ENCODE measurements around the gene AGRP. TPM values are rescaled to one million over a fixed set of nuclear protein-coding genes. Genes with fewer than 3 reads are reported as not detected.

AGRP gene
- total RNA-seq, 1 donor from 2014 or later: not detected

DNA sequence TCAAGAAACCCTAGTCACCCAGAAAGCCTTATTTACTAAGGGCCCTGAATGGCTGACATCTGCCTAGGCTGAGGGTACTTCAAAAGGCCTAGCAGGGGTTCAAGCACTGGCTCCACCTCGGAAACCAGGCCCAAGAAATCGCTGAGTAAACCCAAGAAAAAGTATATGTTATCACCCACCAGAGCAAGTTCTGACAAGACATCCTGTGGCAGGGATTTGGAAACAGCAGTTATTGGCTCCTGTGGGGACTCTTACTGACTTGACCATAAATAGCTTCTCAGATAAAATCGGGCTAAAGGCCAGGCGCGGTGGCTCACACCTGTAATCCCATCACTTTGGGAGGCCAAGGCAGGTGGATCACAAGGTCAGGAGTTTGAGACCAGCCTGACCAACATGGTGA, 14.6 kb downstream of the AGRP start:
- H3K36me3 ChIP-seq (ENCODE audit: control insufficient read depth, insufficient read depth, low read length): no peaks in the 10 kb centered on the region
- no peak for DNase-seq (ENCODE audit: low read depth)
- TF ChIP-seq, protein P1, sequence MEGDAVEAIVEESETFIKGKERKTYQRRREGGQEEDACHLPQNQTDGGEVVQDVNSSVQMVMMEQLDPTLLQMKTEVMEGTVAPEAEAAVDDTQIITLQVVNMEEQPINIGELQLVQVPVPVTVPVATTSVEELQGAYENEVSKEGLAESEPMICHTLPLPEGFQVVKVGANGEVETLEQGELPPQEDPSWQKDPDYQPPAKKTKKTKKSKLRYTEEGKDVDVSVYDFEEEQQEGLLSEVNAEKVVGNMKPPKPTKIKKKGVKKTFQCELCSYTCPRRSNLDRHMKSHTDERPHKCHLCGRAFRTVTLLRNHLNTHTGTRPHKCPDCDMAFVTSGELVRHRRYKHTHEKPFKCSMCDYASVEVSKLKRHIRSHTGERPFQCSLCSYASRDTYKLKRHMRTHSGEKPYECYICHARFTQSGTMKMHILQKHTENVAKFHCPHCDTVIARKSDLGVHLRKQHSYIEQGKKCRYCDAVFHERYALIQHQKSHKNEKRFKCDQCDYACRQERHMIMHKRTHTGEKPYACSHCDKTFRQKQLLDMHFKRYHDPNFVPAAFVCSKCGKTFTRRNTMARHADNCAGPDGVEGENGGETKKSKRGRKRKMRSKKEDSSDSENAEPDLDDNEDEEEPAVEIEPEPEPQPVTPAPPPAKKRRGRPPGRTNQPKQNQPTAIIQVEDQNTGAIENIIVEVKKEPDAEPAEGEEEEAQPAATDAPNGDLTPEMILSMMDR (IDR thresholded peaks at IDR 0.05; ENCODE audit: insufficient read depth, low read length, poor library complexity, severe bottlenecking): no peak
- no peak overlapping the region for H3K4me3 ChIP-seq (ENCODE audit: low read depth, low read length)
- no peaks in the 10 kb centered on the region for H3K27me3 ChIP-seq (ENCODE audit: control insufficient read depth, insufficient read depth, low read length)

GRCh38 chr16:67466581-67466980, 16.8 kb downstream of the AGRP start:
- H3K4me3 ChIP-seq (ENCODE audit: low read depth, low read length): no peak overlapping the region
- TF ChIP-seq, protein P1 (IDR thresholded peaks at IDR 0.05; ENCODE audit: insufficient read depth, low read length, poor library complexity, severe bottlenecking): no peak
- H3K27me3 ChIP-seq (ENCODE audit: control insufficient read depth, insufficient read depth, low read length): no peaks in the 10 kb centered on the region
- no peaks in the 10 kb centered on the region for H3K36me3 ChIP-seq (ENCODE audit: control insufficient read depth, insufficient read depth, low read length)
- DNase-seq (ENCODE audit: low read depth): no peak

DNA sequence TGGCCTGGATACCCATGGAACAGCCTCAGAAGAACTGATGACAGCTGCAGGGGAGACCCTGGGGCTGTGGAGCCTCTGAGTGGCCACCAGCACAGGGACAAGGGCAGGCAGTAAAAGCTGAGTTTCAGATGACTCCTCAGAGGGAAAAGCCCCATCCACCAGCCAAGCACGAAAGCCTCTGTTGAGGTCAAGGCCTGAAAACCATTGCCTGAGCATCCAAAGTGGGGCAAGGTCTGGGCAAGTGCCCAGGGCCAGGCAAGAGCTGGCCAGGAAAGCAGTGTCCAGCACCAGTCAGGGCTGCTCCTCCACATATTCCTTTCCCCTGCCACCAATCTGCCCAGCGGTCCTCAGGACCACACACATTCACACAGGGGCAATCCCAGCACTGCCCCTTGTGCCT, 18.8 kb downstream of the AGRP start:
- Histone ChIP-seq H3K4me3 (ENCODE audit: low read depth, low read length) (no peak overlapping the region), H3K36me3 (ENCODE audit: control insufficient read depth, insufficient read depth, low read length) (no peaks in the 10 kb centered on the region), H3K27me3 (ENCODE audit: control insufficient read depth, insufficient read depth, low read length) (no peaks in the 10 kb centered on the region)
- no peak for DNase-seq (ENCODE audit: low read depth)
- TF ChIP-seq, protein P1 (IDR thresholded peaks at IDR 0.05; ENCODE audit: insufficient read depth, low read length, poor library complexity, severe bottlenecking): no peak

DNA sequence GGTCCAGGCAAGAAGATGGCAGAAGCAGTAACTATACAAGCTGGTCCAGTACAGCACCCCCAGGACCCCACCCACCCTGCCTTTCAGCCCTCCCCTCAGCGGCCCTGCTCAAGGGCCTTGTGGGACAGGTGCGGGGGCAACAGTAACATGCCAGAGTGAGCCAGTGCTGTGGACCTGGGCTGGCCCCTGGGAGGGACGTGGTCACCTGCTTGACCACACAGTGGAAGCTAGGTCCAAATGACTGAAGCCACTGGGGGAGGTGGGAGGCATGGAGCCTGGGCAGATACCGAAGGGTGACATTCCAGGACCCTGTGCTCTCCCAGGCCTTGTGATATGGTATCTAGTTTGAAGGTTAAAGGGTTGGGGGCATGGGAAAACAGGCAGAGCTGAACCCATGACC, 19.7 kb downstream of the AGRP start:
- Histone ChIP-seq H3K27me3 (ENCODE audit: control insufficient read depth, insufficient read depth, low read length) (no peaks in the 10 kb centered on the region), H3K36me3 (ENCODE audit: control insufficient read depth, insufficient read depth, low read length) (no peaks in the 10 kb centered on the region), H3K4me3 (ENCODE audit: low read depth, low read length) (no peak overlapping the region)
- no peak for DNase-seq (ENCODE audit: low read depth)
- TF ChIP-seq, protein P1 (IDR thresholded peaks at IDR 0.05; ENCODE audit: insufficient read depth, low read length, poor library complexity, severe bottlenecking): no peak

DNA sequence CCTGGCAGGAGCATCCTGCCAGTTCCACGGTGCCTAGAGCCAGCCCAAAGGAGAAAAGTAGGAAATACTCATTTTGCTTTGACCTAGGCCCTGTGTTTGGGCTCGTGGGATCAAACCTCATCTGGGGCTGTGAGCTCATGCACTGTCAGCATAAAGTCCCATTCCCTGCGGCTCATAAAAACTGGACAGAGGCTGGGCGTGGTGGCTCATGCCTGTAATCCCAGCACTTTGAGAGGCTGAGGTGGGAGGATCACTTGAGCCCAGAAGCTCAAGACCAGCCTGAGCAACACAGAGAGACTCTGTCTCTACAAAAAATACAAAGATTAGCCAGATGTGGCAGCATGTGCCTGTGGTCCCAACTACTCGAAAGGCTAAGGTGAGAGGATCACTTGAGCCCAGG, 20.3 kb downstream of the AGRP start:
- Histone ChIP-seq H3K36me3 (ENCODE audit: control insufficient read depth, insufficient read depth, low read length) (no peaks in the 10 kb centered on the region), H3K4me3 (ENCODE audit: low read depth, low read length) (no peak overlapping the region), H3K27me3 (ENCODE audit: control insufficient read depth, insufficient read depth, low read length) (no peaks in the 10 kb centered on the region)
- no peak for DNase-seq (ENCODE audit: low read depth)
- TF ChIP-seq, protein P1 (IDR thresholded peaks at IDR 0.05; ENCODE audit: insufficient read depth, low read length, poor library complexity, severe bottlenecking): no peak

GRCh38 chr16:67462279-67462655, 21.1 kb downstream of the AGRP start:
- TF ChIP-seq, protein P1 (IDR thresholded peaks at IDR 0.05; ENCODE audit: insufficient read depth, low read length, poor library complexity, severe bottlenecking): no peak
- no peaks in the 10 kb centered on the region for H3K36me3 ChIP-seq (ENCODE audit: control insufficient read depth, insufficient read depth, low read length)
- H3K4me3 ChIP-seq (ENCODE audit: low read depth, low read length): no peak overlapping the region
- DNase-seq (ENCODE audit: low read depth): no peak
- H3K27me3 ChIP-seq (ENCODE audit: control insufficient read depth, insufficient read depth, low read length): no peaks in the 10 kb centered on the region

Measured in kidney epithelial cell (primary cell).